SK-N-SH treated with all-trans-retinoic acid at 6 μM for 48 hours (cell line): ENCODE results near the gene UVRAG.

Experiments used
- ATAC-seq: fragments of 200-7000 bp; cut with Tn5 transposase; 3 replicates; pipeline ENCODE4 v1.9.1; 2020; ENCODE audit warnings: mild to moderate bottlenecking, moderate library complexity
- CSDC2 ChIP-seq: fragments of 250-450 bp; sonication (Bioruptor Pico); IDR thresholded peaks from 2 replicates; pipeline ENCODE4 v1.5.0; 2020; ENCODE audit warnings: mild to moderate bottlenecking, moderate library complexity
- ESRRG ChIP-seq: fragments of 250-450 bp; sonication (Bioruptor Pico); IDR thresholded peaks from 2 replicates; pipeline ENCODE4 v1.6.1; 2021; ENCODE audit warnings: mild to moderate bottlenecking
- GLIS3 ChIP-seq: fragments of 250-450 bp; sonication (Bioruptor Pico); IDR thresholded peaks from 2 replicates; pipeline ENCODE4 v1.5.0; 2020; ENCODE audit warnings: mild to moderate bottlenecking, moderate library complexity
- ISL1 ChIP-seq: fragments of 250-450 bp; sonication (Bioruptor Pico); IDR thresholded peaks from 2 replicates; pipeline ENCODE4 v2.1.2; 2022; ENCODE audit warnings: mild to moderate bottlenecking, moderate library complexity
- OSR1 ChIP-seq: fragments of 250-450 bp; sonication (Bioruptor Pico); IDR thresholded peaks from 2 replicates; pipeline ENCODE4 v1.8.0; 2022; ENCODE audit warnings: moderate library complexity, mild to moderate bottlenecking, inconsistent platforms
- PPARA ChIP-seq: fragments of 250-450 bp; sonication (Bioruptor Pico); IDR thresholded peaks from 2 replicates; pipeline ENCODE4 v1.5.0; 2020; ENCODE audit warnings: mild to moderate bottlenecking, borderline replicate concordance
- RARB ChIP-seq: fragments of 250-450 bp; sonication (Bioruptor Pico); IDR thresholded peaks from 2 replicates; pipeline ENCODE4 v1.8.0; 2021; ENCODE audit warnings: mild to moderate bottlenecking, moderate library complexity
- TCF4 ChIP-seq: fragments of 250-450 bp; sonication (Bioruptor Pico); IDR thresholded peaks from 2 replicates; pipeline ENCODE4 v1.8.0; 2021; ENCODE audit warnings: mild to moderate bottlenecking, moderate library complexity, borderline replicate concordance
- ZC3H10 ChIP-seq: fragments of 250-450 bp; sonication (Bioruptor Pico); IDR thresholded peaks from 2 replicates; pipeline ENCODE4 v1.5.1; 2021; ENCODE audit warnings: mild to moderate bottlenecking, moderate library complexity
- ZFP3 ChIP-seq: fragments of 250-450 bp; sonication (Bioruptor Pico); IDR thresholded peaks from 2 replicates; pipeline ENCODE4 v1.5.0; 2020; ENCODE audit warnings: mild to moderate bottlenecking, moderate library complexity
- ZFP30 ChIP-seq: fragments of 450-650 bp; formaldehyde crosslinking; IDR thresholded peaks from 2 replicates; pipeline ENCODE4 v1.5.0; 2022; ENCODE audit warnings: mild to moderate bottlenecking, moderate library complexity
- ZNF565 ChIP-seq: fragments of 450-650 bp; formaldehyde crosslinking; conservative IDR thresholded peaks from 2 replicates; pipeline ENCODE4 v1.5.0; 2020; ENCODE audit warnings: low read depth, mild to moderate bottlenecking, moderate library complexity
- ZNF70 ChIP-seq: fragments of 450-650 bp; formaldehyde crosslinking; IDR thresholded peaks from 2 replicates; pipeline ENCODE4 v1.5.0; 2020; ENCODE audit warnings: mild to moderate bottlenecking, moderate library complexity
- ZNF8 ChIP-seq: fragments of 450-650 bp; formaldehyde crosslinking; IDR thresholded peaks from 2 replicates; pipeline ENCODE4 v1.5.0; 2020; ENCODE audit warnings: mild to moderate bottlenecking, moderate library complexity
- TF ChIP-seq, protein P1 (sequence below): fragments of 250-450 bp; sonication (Bioruptor Pico); IDR thresholded peaks from 2 replicates; pipeline ENCODE4 v1.8.0; 2021; ENCODE audit warnings: low read depth, mild to moderate bottlenecking, moderate library complexity, borderline replicate concordance
- TF ChIP-seq, protein P2 (sequence below): fragments of 250-450 bp; sonication (Bioruptor Pico); IDR thresholded peaks from 2 replicates; pipeline ENCODE4 v1.5.1; 2020; ENCODE audit warnings: low read depth, mild to moderate bottlenecking, moderate library complexity
- TF ChIP-seq, protein P3 (sequence below): fragments of 250-450 bp; sonication (Bioruptor Pico); IDR thresholded peaks from 2 replicates; pipeline ENCODE4 v1.5.1; 2021; ENCODE audit warnings: mild to moderate bottlenecking, moderate library complexity
- TF ChIP-seq, protein P4 (sequence below): fragments of 250-450 bp; sonication (Bioruptor Pico); IDR thresholded peaks from 2 replicates; pipeline ENCODE4 v1.5.0; 2020; ENCODE audit warnings: mild to moderate bottlenecking, moderate library complexity
- TF ChIP-seq, protein P5 (sequence below): fragments of 250-450 bp; sonication (Bioruptor Pico); IDR thresholded peaks from 2 replicates; pipeline ENCODE4 v1.8.0; 2020; ENCODE audit warnings: mild to moderate bottlenecking, moderate library complexity, borderline replicate concordance

The UVRAG gene

DNA sequence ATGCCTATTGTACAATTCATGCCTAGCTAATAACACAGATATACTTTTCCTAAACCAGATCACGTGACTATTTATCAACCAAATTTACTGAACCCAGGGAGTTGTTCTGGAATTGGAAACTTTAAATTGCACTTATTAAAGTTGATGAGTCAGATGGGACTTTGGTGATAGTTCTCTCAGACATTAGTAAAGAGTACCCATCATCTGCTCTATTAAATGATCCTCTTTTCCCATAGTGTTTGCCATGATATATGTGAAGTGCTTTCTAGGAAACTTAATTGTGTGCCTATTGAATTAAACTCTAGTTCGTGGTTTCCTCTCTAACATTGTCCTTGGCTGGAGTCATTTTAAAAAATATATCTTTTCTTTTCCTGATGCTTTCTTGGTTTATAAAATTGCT, 99.0 kb downstream of the UVRAG start:
- no peak for ATAC-seq
- TF ChIP-seq GLIS3 (CRISPR knock-in tag) (no peak), ZNF565 (no peak), TCF4 (CRISPR knock-in tag) (no peak), ZFP30 (CRISPR knock-in tag) (no peak), ESRRG (CRISPR knock-in tag) (no peak), RARB (CRISPR knock-in tag) (no peak), CSDC2 (CRISPR knock-in tag) (no peak)
- TF ChIP-seq, protein P1, sequence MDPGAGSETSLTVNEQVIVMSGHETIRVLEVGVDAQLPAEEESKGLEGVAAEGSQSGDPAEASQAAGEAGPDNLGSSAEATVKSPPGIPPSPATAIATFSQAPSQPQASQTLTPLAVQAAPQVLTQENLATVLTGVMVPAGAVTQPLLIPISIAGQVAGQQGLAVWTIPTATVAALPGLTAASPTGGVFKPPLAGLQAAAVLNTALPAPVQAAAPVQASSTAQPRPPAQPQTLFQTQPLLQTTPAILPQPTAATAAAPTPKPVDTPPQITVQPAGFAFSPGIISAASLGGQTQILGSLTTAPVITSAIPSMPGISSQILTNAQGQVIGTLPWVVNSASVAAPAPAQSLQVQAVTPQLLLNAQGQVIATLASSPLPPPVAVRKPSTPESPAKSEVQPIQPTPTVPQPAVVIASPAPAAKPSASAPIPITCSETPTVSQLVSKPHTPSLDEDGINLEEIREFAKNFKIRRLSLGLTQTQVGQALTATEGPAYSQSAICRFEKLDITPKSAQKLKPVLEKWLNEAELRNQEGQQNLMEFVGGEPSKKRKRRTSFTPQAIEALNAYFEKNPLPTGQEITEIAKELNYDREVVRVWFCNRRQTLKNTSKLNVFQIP (CRISPR knock-in tag): no peak
- TF ChIP-seq, protein P2, sequence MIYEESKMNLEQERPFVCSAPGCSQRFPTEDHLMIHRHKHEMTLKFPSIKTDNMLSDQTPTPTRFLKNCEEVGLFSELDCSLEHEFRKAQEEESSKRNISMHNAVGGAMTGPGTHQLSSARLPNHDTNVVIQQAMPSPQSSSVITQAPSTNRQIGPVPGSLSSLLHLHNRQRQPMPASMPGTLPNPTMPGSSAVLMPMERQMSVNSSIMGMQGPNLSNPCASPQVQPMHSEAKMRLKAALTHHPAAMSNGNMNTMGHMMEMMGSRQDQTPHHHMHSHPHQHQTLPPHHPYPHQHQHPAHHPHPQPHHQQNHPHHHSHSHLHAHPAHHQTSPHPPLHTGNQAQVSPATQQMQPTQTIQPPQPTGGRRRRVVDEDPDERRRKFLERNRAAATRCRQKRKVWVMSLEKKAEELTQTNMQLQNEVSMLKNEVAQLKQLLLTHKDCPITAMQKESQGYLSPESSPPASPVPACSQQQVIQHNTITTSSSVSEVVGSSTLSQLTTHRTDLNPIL: no peak
- TF ChIP-seq, protein P3, sequence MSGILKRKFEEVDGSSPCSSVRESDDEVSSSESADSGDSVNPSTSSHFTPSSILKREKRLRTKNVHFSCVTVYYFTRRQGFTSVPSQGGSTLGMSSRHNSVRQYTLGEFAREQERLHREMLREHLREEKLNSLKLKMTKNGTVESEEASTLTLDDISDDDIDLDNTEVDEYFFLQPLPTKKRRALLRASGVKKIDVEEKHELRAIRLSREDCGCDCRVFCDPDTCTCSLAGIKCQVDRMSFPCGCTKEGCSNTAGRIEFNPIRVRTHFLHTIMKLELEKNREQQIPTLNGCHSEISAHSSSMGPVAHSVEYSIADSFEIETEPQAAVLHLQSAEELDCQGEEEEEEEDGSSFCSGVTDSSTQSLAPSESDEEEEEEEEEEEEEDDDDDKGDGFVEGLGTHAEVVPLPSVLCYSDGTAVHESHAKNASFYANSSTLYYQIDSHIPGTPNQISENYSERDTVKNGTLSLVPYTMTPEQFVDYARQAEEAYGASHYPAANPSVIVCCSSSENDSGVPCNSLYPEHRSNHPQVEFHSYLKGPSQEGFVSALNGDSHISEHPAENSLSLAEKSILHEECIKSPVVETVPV: no peak

DNA sequence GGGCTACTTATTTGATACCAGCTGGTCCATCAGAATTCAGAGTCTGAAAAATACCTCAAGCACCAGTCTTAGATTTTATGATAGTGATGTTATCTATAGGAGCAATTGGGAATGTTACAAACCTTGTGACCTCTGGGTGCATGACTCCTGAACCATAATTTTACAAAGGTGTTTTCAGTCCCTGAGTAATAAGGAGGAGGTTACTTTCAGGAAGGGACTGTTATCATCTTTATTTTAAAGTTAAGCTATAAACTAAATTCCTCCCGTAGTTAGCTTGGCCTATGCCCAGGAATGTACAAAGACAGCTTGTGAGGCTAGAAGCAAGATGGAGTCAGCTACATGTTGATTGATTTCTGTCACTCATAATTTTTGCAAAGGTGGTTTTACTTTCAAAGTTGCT, 101.9 kb downstream of the UVRAG start:
- ATAC-seq: no peak
- TF ChIP-seq ISL1 (CRISPR knock-in tag) (no peak), ZNF565 (no peak), ESRRG (CRISPR knock-in tag) (no peak), ZNF8 (CRISPR knock-in tag) (no peak), ZC3H10 (no peak), TCF4 (CRISPR knock-in tag) (no peak), GLIS3 (CRISPR knock-in tag) (no peak), OSR1 (CRISPR knock-in tag) (no peak), ZFP3 (no peak), ZNF70 (no peak)
- TF ChIP-seq, protein P4, sequence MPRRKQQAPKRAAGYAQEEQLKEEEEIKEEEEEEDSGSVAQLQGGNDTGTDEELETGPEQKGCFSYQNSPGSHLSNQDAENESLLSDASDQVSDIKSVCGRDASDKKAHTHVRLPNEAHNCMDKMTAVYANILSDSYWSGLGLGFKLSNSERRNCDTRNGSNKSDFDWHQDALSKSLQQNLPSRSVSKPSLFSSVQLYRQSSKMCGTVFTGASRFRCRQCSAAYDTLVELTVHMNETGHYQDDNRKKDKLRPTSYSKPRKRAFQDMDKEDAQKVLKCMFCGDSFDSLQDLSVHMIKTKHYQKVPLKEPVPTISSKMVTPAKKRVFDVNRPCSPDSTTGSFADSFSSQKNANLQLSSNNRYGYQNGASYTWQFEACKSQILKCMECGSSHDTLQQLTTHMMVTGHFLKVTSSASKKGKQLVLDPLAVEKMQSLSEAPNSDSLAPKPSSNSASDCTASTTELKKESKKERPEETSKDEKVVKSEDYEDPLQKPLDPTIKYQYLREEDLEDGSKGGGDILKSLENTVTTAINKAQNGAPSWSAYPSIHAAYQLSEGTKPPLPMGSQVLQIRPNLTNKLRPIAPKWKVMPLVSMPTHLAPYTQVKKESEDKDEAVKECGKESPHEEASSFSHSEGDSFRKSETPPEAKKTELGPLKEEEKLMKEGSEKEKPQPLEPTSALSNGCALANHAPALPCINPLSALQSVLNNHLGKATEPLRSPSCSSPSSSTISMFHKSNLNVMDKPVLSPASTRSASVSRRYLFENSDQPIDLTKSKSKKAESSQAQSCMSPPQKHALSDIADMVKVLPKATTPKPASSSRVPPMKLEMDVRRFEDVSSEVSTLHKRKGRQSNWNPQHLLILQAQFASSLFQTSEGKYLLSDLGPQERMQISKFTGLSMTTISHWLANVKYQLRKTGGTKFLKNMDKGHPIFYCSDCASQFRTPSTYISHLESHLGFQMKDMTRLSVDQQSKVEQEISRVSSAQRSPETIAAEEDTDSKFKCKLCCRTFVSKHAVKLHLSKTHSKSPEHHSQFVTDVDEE (CRISPR knock-in tag): no peak
- TF ChIP-seq, protein P2: no peak

DNA sequence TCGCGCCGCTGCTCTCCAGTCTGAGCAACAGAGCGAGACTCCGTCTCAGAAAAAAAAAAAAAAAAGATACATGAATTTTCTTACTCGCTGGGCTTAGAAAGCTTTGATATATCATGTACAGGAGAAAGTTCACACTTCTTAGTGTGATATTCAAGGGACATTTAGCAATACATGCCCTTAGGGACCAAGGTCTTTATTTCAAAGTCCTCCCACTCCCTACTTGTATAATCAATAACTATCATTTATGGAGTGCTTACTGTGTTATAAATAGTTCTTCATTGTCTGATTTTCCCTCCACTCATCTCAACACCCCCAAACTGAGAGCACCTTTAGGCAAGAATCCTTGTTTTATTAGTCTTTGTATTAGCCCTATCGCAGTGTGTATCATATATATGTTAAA, 103.3 kb downstream of the UVRAG start:
- TF ChIP-seq, protein P3: no peak
- no peak for TF ChIP-seq ISL1 (CRISPR knock-in tag)
- ATAC-seq: no peak

DNA sequence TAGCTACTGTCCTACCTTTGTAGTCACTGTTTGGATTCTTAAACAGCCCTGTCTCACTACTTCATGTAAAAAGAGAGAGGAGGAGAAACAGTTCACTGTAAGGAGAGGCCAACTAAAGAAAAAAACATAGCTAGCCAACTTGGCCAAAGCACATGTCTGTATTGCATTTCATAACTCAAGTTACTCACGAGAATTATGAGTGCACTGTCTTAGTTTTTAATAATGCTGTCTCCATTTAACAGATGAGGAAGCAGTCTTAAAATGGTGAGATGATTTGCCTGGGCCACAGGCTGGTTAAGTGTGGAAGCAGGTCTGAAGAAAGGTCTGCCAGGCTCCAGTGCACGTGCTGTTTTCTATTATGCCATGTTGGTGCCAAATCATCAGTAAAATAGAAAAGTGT, 104.5 kb downstream of the UVRAG start:
- peak; percentile 71 for ATAC-seq
- TF ChIP-seq ZFP30 (CRISPR knock-in tag) (no peak), ZNF70 (no peak), CSDC2 (CRISPR knock-in tag) (no peak), ZFP3 (no peak), PPARA (CRISPR knock-in tag) (no peak), RARB (CRISPR knock-in tag) (no peak), OSR1 (CRISPR knock-in tag) (no peak), ZNF8 (CRISPR knock-in tag) (no peak)
- TF ChIP-seq, protein P5, sequence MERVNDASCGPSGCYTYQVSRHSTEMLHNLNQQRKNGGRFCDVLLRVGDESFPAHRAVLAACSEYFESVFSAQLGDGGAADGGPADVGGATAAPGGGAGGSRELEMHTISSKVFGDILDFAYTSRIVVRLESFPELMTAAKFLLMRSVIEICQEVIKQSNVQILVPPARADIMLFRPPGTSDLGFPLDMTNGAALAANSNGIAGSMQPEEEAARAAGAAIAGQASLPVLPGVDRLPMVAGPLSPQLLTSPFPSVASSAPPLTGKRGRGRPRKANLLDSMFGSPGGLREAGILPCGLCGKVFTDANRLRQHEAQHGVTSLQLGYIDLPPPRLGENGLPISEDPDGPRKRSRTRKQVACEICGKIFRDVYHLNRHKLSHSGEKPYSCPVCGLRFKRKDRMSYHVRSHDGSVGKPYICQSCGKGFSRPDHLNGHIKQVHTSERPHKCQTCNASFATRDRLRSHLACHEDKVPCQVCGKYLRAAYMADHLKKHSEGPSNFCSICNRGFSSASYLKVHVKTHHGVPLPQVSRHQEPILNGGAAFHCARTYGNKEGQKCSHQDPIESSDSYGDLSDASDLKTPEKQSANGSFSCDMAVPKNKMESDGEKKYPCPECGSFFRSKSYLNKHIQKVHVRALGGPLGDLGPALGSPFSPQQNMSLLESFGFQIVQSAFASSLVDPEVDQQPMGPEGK (CRISPR knock-in tag): no peak
- TF ChIP-seq, protein P4 (CRISPR knock-in tag): no peak
- TF ChIP-seq, protein P3: no peak
